Iris pigment epithelial cell (primary cell): ENCODE data around the gene ATP6V1G2.
A peak's percentile ranks its signal among the peaks of the same experiment; 100 is the strongest.
"Not testable (repeated sequence)": the region's sequence is repeated elsewhere in the genome, so short reads cannot be mapped to it uniquely, and the experiment has no call there.

ENCODE experiments used
- DNase-seq: peaks from one replicate; pipeline ENCODE4 v3.0.0-alpha.2; 2011; ENCODE audit warnings: low read depth

Gene ATP6V1G2

DNA sequence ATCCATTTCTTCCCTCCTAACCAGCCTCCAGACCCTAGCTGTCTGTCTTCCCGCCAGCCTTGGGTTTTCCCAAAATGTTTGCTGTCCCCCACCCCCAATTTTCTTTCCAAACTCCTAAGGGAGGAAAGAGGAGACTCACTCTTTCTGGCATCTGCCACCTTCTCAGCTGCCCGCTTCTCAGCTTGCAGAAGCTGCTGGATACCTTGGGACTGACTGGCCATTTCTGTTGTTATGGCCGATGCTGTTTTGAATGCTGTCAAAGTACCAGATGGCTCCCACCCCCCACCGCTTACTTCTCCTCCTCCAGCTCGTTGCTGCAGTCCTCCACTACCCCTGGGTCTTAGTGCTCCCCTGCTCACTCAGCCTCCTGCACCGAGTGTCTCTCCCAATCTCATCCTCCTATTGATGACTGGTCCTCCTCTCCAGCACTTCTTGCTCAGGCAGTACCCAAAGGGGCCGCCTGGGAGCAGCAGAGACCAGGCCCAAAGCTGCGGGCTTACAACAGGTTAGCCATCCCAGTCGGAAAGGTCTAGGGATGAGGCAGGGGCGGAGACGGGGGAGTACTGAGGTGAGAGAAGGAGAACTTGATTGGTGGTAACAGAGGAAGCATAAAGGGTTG is at the start of gene ATP6V1G2:
ATP6V1G2 (minus strand) TSS at position 270 of the 619 bp plus-strand sequence; CDS start at position 221, 49 bp downstream.
- DNase-seq = peak; percentile 91

- DNase-seq = no peak
Observed at GRCh38 chr6:31592396-31592771, 46.0 kb upstream of the ATP6V1G2 start.

- not testable (repeated sequence) for DNase-seq
Observed at GRCh38 chr6:31590691-31591090, 44.3 kb upstream of the ATP6V1G2 start.

- no peak for DNase-seq
Observed at GRCh38 chr6:31588871-31589650, 42.7 kb upstream of the ATP6V1G2 start.

- DNase-seq = no peak
Observed at GRCh38 chr6:31587791-31588777, 41.7 kb upstream of the ATP6V1G2 start.

- no peak for DNase-seq
Observed at GRCh38 chr6:31586599-31587281, 40.3 kb upstream of the ATP6V1G2 start.

DNA sequence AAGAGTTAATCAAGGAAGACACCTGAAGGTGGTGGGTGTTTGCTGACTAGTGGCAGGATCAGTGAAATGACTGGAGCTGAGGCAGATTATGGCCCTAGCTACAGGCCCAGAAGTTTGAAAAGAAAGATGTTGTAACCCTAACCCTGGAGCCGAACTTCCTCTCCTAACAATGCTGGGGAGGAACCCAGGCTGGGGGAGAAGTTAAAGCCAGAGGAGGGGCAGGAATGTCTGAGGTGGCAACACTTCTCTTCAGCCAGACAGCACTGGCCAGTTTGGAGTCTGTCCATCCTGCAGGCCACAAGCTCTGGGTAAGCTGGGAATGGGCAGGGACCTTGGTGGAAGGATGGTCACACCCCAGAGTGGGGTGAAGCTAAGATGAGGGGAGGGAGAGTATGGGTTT is 39.6 kb upstream of the ATP6V1G2 start, which contains the start of gene LST1:
LST1 (plus strand) TSS at position 270 of the 400 bp plus-strand sequence. CDS start 1,023 bp downstream, outside the sequence.
- DNase-seq = no peak

GRCh38 chr6:31585491-31585890 is 39.1 kb upstream of the ATP6V1G2 start:
- no peak for DNase-seq

GRCh38 chr6:31582230-31582643 is 35.8 kb upstream of the ATP6V1G2 start, which contains the start of gene LTB:
Gene LTB, minus strand, starts transcription at chr6:31582424. Its CDS starts 7 bp downstream, at chr6:31582417.
- DNase-seq = no peak

- no peak for DNase-seq
Observed at GRCh38 chr6:31581434-31582229, 35.2 kb upstream of the ATP6V1G2 start.

GRCh38 chr6:31580807-31581433 is 34.5 kb upstream of the ATP6V1G2 start:
- DNase-seq = peak; percentile 68

- DNase-seq = no peak
Observed at GRCh38 chr6:31580438-31580740, 34.0 kb upstream of the ATP6V1G2 start.

GRCh38 chr6:31579546-31580437 is 33.4 kb upstream of the ATP6V1G2 start:
- DNase-seq = no peak

GRCh38 chr6:31579119-31579505 is 32.7 kb upstream of the ATP6V1G2 start:
- no peak for DNase-seq

DNA sequence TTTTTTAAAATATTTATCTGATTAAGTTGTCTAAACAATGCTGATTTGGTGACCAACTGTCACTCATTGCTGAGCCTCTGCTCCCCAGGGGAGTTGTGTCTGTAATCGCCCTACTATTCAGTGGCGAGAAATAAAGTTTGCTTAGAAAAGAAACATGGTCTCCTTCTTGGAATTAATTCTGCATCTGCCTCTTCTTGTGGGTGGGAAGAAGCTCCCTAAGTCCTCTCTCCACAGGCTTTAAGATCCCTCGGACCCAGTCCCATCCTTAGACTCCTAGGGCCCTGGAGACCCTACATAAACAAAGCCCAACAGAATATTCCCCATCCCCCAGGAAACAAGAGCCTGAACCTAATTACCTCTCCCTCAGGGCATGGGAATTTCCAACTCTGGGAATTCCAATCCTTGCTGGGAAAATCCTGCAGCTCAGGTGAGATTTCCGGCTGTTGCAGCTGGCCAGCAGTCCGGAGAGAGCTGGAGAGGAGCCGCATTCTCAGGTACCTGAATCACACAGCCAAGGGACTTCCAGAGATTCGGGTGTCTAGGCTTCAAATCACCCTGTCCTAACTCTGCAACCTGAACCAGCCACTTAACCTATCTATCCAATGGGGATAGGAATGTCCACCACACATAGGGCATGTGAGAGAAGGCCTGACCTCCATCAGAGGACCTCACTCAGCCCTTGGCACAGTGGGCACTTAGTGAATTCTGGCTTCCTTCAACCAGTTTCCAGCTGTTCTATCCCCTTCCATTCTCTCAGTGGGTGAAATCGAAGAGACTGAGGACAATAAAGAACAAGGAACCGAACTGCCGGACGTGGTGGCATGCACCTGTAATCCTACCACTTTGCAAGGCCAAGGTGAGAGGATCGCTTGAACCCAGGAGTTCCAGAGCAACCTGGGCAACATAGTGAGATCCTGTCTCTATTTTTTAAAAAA is 32.0 kb upstream of the ATP6V1G2 start:
- no peak for DNase-seq

- DNase-seq = no peak
Observed at GRCh38 chr6:31577579-31577966, 31.2 kb upstream of the ATP6V1G2 start.

- no peak for DNase-seq
Observed at GRCh38 chr6:31576897-31577578, 30.6 kb upstream of the ATP6V1G2 start.
